ENCODE data around the gene NKG7.

- TF ChIP-seq CTCF (IDR thresholded peaks at IDR 0.05; ENCODE audit: borderline replicate concordance, extremely low read depth, low read length, poor library complexity, severe bottlenecking) (no peak), EZH2 (IDR thresholded peaks at IDR 0.05; ENCODE audit: borderline replicate concordance, low read depth, low read length, severe bottlenecking) (no peak)
Observed at GRCh38 chr19:51421229-51422052, 49.0 kb upstream of the NKG7 start.

Measured in DND-41 (cell line).